Epidermal melanocyte (primary cell): ENCODE data around the gene EPS8.

ENCODE experiments used
- DNase-seq: peaks from one replicate; pipeline ENCODE4 v3.0.0; 2011; ENCODE audit warnings: low spot score; ENCODE audit not compliant: insufficient read length

EPS8 gene

GRCh38 chr12:15789220-15790171 lies at the start of gene EPS8:
EPS8 (minus strand) TSS chr12:15789388; CDS start chr12:15682951, 106,437 bp downstream.
- DNase-seq, result peak; percentile 80

- no peak for DNase-seq
These were observed 48.1 kb upstream of the EPS8 start for GRCh38 chr12:15837141-15837790.

GRCh38 chr12:15834575-15834974 lies 45.4 kb upstream of the EPS8 start:
- no peak for DNase-seq

GRCh38 chr12:15831315-15831978 lies 42.3 kb upstream of the EPS8 start:
- no peak for DNase-seq

GRCh38 chr12:15830538-15830937 lies 41.4 kb upstream of the EPS8 start:
- no peak for DNase-seq

- DNase-seq, result no peak
These were observed 40.8 kb upstream of the EPS8 start for GRCh38 chr12:15829949-15830348.

GRCh38 chr12:15829255-15829654 lies 40.1 kb upstream of the EPS8 start:
- DNase-seq, result no peak

GRCh38 chr12:15827136-15827535 lies 37.9 kb upstream of the EPS8 start:
- DNase-seq, result no peak

GRCh38 chr12:15824516-15824915 lies 35.3 kb upstream of the EPS8 start:
- DNase-seq, result no peak

GRCh38 chr12:15823360-15824128 lies 34.4 kb upstream of the EPS8 start:
- no peak for DNase-seq

- no peak for DNase-seq
These were observed 30.7 kb upstream of the EPS8 start for GRCh38 chr12:15819644-15820437.

- DNase-seq, result no peak
These were observed 29.2 kb upstream of the EPS8 start for GRCh38 chr12:15818418-15818817.

GRCh38 chr12:15815730-15816129 lies 26.5 kb upstream of the EPS8 start:
- DNase-seq, result no peak

GRCh38 chr12:15811214-15812127 lies 22.3 kb upstream of the EPS8 start:
- no peak for DNase-seq

GRCh38 chr12:15808652-15809051 lies 19.5 kb upstream of the EPS8 start:
- no peak for DNase-seq

GRCh38 chr12:15808250-15808649 lies 19.1 kb upstream of the EPS8 start:
- DNase-seq, result no peak

- no peak for DNase-seq
These were observed 17.6 kb upstream of the EPS8 start for GRCh38 chr12:15806826-15807225.

- no peak for DNase-seq
These were observed 12.9 kb upstream of the EPS8 start for GRCh38 chr12:15801770-15802744.
